Body of pancreas (tissue), 4 donors: ENCODE results near the gene GIMD1.
A peak's percentile ranks its signal among the peaks of the same experiment; 100 is the strongest.

Experiments
- CTCF ChIP-seq, 7 experiments: fragments of 450-650 bp in 4 of 7; fragments of 200-600 bp in 3 of 7; sonication (generic) in 3 of 7; IDR thresholded peaks; one replicate each; pipeline ENCODE4 v1.5.1; 2016 to 2019; ENCODE audit warnings: antibody characterized with exemption in 7 of 7
- POLR2A ChIP-seq, 3 donors: fragments of 450-650 bp; IDR thresholded peaks; one replicate each; pipeline ENCODE4 v1.6.1; 2016; ENCODE audit warnings: antibody characterized with exemption in 3 of 3, mild to moderate bottlenecking in 2 of 3

GRCh38 chr4:106369456-106370060, 980 bp upstream of the GIMD1 start:
- TF ChIP-seq POLR2A (IDR thresholded peaks at IDR 0.05) = no peak
- TF ChIP-seq CTCF (IDR thresholded peaks at IDR 0.05) = peak in 6 of 7 experiments; percentile 29 to 51 (median 48)
